PC-3 (cell line): ENCODE measurements around the gene TEX51. TPM values are rescaled to one million over a fixed set of nuclear protein-coding genes. Genes with fewer than 3 reads are reported as not detected.

Experiments
- ATAC-seq: fragments of 200-7000 bp; cut with Tn5 transposase; 2 replicates; pipeline ENCODE4 v1.9.1; 2020; ENCODE audit warnings: mild to moderate bottlenecking, moderate library complexity
- Bru-seq: library from RNA; stranded (reverse); fragments of 400-500 nt; gene quantifications from one replicate; lab custom pipeline; 2021; lab: Mats Ljungman, UMichigan
- BruChase-seq, 2 experiments: library from RNA; stranded (reverse); fragments of 400-500 nt; gene quantifications; one replicate each; lab custom pipeline; 2021; lab: Mats Ljungman, UMichigan
- BruUV-seq: library from RNA; stranded (reverse); fragments of 400-500 nt; replicated peaks from 2 replicates; lab custom pipeline; 2021; lab: Mats Ljungman, UMichigan
- CTCF ChIA-PET: fragments of 300-600 bp; sonication (Branson Sonifier 250); formaldehyde crosslinking; loops from one replicate; lab custom pipeline; 2022; ENCODE audit warnings: antibody characterized with exemption; lab: Charles Lee
- POLR2A ChIA-PET: fragments of 300-600 bp; sonication (Branson Sonifier 250); formaldehyde crosslinking; loops from one replicate; lab custom pipeline; 2022; ENCODE audit warnings: antibody characterized with exemption; ENCODE audit not compliant: unreplicated experiment; lab: Charles Lee
- DNase-seq: peaks from one replicate; pipeline ENCODE4 v3.0.0-alpha.2; 2015
- H2AFZ ChIP-seq: fragments of 300-600 bp; sonication (generic); 2 replicates; pipeline ENCODE4 v1.6.0; 2016; ENCODE audit warnings: antibody characterized with exemption, low read length
- H3F3A ChIP-seq: fragments of 300-600 bp; sonication (generic); one replicate; pipeline ENCODE4 v1.6.0; 2017; ENCODE audit warnings: antibody characterized with exemption, low read length, control low read depth, mild to moderate bottlenecking; ENCODE audit not compliant: unreplicated experiment
- H3K27ac ChIP-seq: fragments of 300-600 bp; sonication (generic); 2 replicates; pipeline ENCODE4 v1.5.1; 2016; ENCODE audit warnings: mild to moderate bottlenecking, low read length
- H3K27me3 ChIP-seq: fragments of 300-600 bp; sonication (generic); 2 replicates; pipeline ENCODE4 v1.6.1; 2016; ENCODE audit warnings: low read length, mixed read lengths
- H3K36me3 ChIP-seq: fragments of 300-600 bp; sonication (generic); 2 replicates; pipeline ENCODE4 v1.6.1; 2016; ENCODE audit warnings: low read depth, mixed run types, low read length, mixed read lengths
- H3K4me1 ChIP-seq: fragments of 300-600 bp; sonication (generic); 2 replicates; pipeline ENCODE4 v1.5.1; 2016; ENCODE audit warnings: low read length; ENCODE audit not compliant: insufficient read depth
- H3K4me2 ChIP-seq: fragments of 300-600 bp; sonication (generic); 2 replicates; pipeline ENCODE4 v1.6.0; 2016; ENCODE audit warnings: low read length
- H3K4me3 ChIP-seq: fragments of 300-600 bp; sonication (generic); 2 replicates; pipeline ENCODE4 v1.5.1; 2016; ENCODE audit warnings: mild to moderate bottlenecking, low read length, mixed read lengths
- H3K79me2 ChIP-seq: fragments of 300-600 bp; sonication (generic); 2 replicates; pipeline ENCODE4 v1.6.1; 2017; ENCODE audit warnings: low read length, mixed read lengths
- H3K9ac ChIP-seq: fragments of 300-600 bp; sonication (generic); 2 replicates; pipeline ENCODE4 v1.6.0; 2016; ENCODE audit warnings: mild to moderate bottlenecking, low read length
- H3K9me2 ChIP-seq: fragments of 300-600 bp; sonication (generic); replicated peaks from 2 replicates; pipeline ENCODE4 v1.6.1; 2016; ENCODE audit warnings: mixed run types, low read length, mixed read lengths
- H3K9me3 ChIP-seq: fragments of 300-600 bp; sonication (generic); 2 replicates; pipeline ENCODE4 v1.6.1; 2016; ENCODE audit warnings: low read length, mixed read lengths
- H4K20me1 ChIP-seq: fragments of 300-600 bp; sonication (generic); 2 replicates; pipeline ENCODE4 v1.6.1; 2016; ENCODE audit warnings: low read length, mixed read lengths
- CTCF ChIP-seq: fragments of 300-600 bp; sonication (generic); conservative IDR thresholded peaks from 2 replicates; pipeline ENCODE4 v1.5.1; 2017; ENCODE audit warnings: antibody characterized with exemption, low read depth, mild to moderate bottlenecking, low read length
- EZH2 ChIP-seq: fragments of 300-600 bp; sonication (generic); IDR thresholded peaks from one replicate; pipeline ENCODE4 v1.6.1; 2017; ENCODE audit warnings: antibody characterized with exemption, mild to moderate bottlenecking, low read length; ENCODE audit not compliant: unreplicated experiment
- EZH2phosphoT487 ChIP-seq: fragments of 300-600 bp; sonication (generic); IDR thresholded peaks from 2 replicates; pipeline ENCODE4 v1.6.1; 2018; ENCODE audit warnings: mild to moderate bottlenecking, antibody characterized with exemption, low read length, borderline replicate concordance
- intact Hi-C: fragments of 100-400 bp; cut with micrococcal nuclease; formaldehyde crosslinking; loops from 2 replicates; pipeline ENCODE4 v1.9.0; 2023
- long read RNA-seq: library from polyadenylated mRNA; unstranded; transcript quantifications from one replicate; pipeline ENCODE4 v2.0.0, GENCODE V29; 2021; ENCODE audit not compliant: unreplicated experiment
- total RNA-seq: library from RNA; depleted of rRNA; stranded (reverse); fragments of >200 nt; gene quantifications from 2 replicates; pipeline ENCODE4 v1.2.3, GENCODE V29; 2014; rRNA removed

Gene TEX51
- not detected in 2 replicates for total RNA-seq
- Bru-seq, nascent RNA = not detected
- BruChase-seq, experiment 1, labeled RNA remaining after a 6-hour chase = not detected
- BruChase-seq, experiment 2, labeled RNA remaining after a 2-hour chase = not detected
- long read RNA-seq = 0 reads

- TF ChIP-seq EZH2 (no peak), CTCF (no peak), EZH2phosphoT487 (no peak)
- no TSS peak for BruUV-seq
- H3K27me3 ChIP-seq = peaks cover 45% of the 10 kb centered on the region
- ATAC-seq (no peak), DNase-seq (no peak)
- H3K9me2 ChIP-seq = no peaks in the 10 kb centered on the region
- no peaks in the 10 kb centered on the region for H3K79me2 ChIP-seq
- H4K20me1 ChIP-seq = no peaks in the 10 kb centered on the region
- ChIA-PET POLR2A (no interaction called here), CTCF (no interaction called here)
- no peaks in the 10 kb centered on the region for H3K4me1 ChIP-seq
- H2AFZ ChIP-seq = no peak within 1 kb of the TSS
- no peak within 1 kb of the TSS for H3K4me2 ChIP-seq
- H3K4me3 ChIP-seq = no peak within 1 kb of the TSS
- intact Hi-C loops = no loop called here
- H3F3A ChIP-seq = no peaks in the 10 kb centered on the region
- no peak within 1 kb of the TSS for H3K9ac ChIP-seq
- no peaks in the 10 kb centered on the region for H3K9me3 ChIP-seq
- H3K27ac ChIP-seq = no peak within 1 kb of the TSS
- H3K36me3 ChIP-seq = no peaks in the 10 kb centered on the region
Observed at GRCh38 chr2:126898636-126899035, at the start of gene TEX51. Gene TEX51, plus strand, starts transcription at chr2:126898890. Its CDS starts 29 bp downstream, at chr2:126898919.

GRCh38 chr2:126849054-126849453 is 49.6 kb upstream of the TEX51 start:
- H2AFZ ChIP-seq = no peak overlapping the region
- POLR2A ChIA-PET = no interaction called here
- no peaks in the 10 kb centered on the region for H3K9me2 ChIP-seq
- intact Hi-C loops = no loop called here
- no peak for TF ChIP-seq EZH2phosphoT487
- no peak for TF ChIP-seq EZH2
- no peak for TF ChIP-seq CTCF
- H3K4me1 ChIP-seq = no peaks in the 10 kb centered on the region
- BruUV-seq = no TSS peak
- peaks cover 42% of the 10 kb centered on the region for H3K27me3 ChIP-seq
- CTCF ChIA-PET = no interaction called here
- no peaks in the 10 kb centered on the region for H4K20me1 ChIP-seq
- no peaks in the 10 kb centered on the region for H3K36me3 ChIP-seq
- ATAC-seq (no peak), DNase-seq (no peak)
- no peaks in the 10 kb centered on the region for H3K79me2 ChIP-seq
- H3K27ac ChIP-seq = no peak overlapping the region
- no peak overlapping the region for H3K9ac ChIP-seq
- H3K9me3 ChIP-seq = no peaks in the 10 kb centered on the region
- H3K4me2 ChIP-seq = no peak overlapping the region
- no peaks in the 10 kb centered on the region for H3F3A ChIP-seq
- no peak overlapping the region for H3K4me3 ChIP-seq

GRCh38 chr2:126849486-126849885 is 49.2 kb upstream of the TEX51 start:
- Histone ChIP-seq H3K36me3 (no peaks in the 10 kb centered on the region), H3K4me2 (no peak overlapping the region), H3K79me2 (no peaks in the 10 kb centered on the region), H3K9ac (no peak overlapping the region), H3F3A (no peaks in the 10 kb centered on the region), H4K20me1 (no peaks in the 10 kb centered on the region), H3K4me1 (no peaks in the 10 kb centered on the region), H3K27me3 (peaks cover 42% of the 10 kb centered on the region), H3K27ac (no peak overlapping the region), H2AFZ (no peak overlapping the region), H3K9me2 (no peaks in the 10 kb centered on the region), H3K9me3 (no peaks in the 10 kb centered on the region), H3K4me3 (no peak overlapping the region)
- ATAC-seq = no peak
- intact Hi-C loops = no loop called here
- ChIA-PET CTCF (no interaction called here), POLR2A (no interaction called here)
- no peak for DNase-seq
- no TSS peak for BruUV-seq
- TF ChIP-seq CTCF (no peak), EZH2phosphoT487 (no peak), EZH2 (no peak)
